Astrocyte (in vitro differentiated cells and primary cell): ENCODE results near the gene ME3.

ENCODE experiments used
- CTCF ChIP-seq: IDR thresholded peaks from 2 replicates; pipeline ENCODE4 v1.5.1; 2011; ENCODE audit warnings: low read depth, mild to moderate bottlenecking, inconsistent platforms, low read length, moderate library complexity; ENCODE audit not compliant: insufficient read depth
- EZH2 ChIP-seq: IDR thresholded peaks from 2 replicates; pipeline ENCODE4 v1.6.1; 2012; ENCODE audit warnings: mild to moderate bottlenecking, low read length, inconsistent platforms; ENCODE audit not compliant: insufficient read depth

GRCh38 chr11:86587264-86588193 lies 84.9 kb downstream of the ME3 start:
- TF ChIP-seq CTCF (no peak), EZH2 (no peak)
